Camera-type eye (tissue), 1 donor: ENCODE data around the gene OR5T1. TPM values are rescaled to one million over a fixed set of nuclear protein-coding genes. Genes with fewer than 3 reads are reported as not detected.

Experiments used
- total RNA-seq: library from RNA; depleted of rRNA; stranded (reverse); fragments of >200 nt; gene quantifications from one replicate; pipeline ENCODE4 v1.2.3, GENCODE V29; 2014

Gene OR5T1
- total RNA-seq: not detected

GRCh38 chr11:56273854-56274253 is at the start of gene OR5T1:
Gene OR5T1, plus strand, starts transcription at chr11:56274154. Its CDS starts 1,485 bp downstream, at chr11:56275639.

GRCh38 chr11:56234155-56234554 is 39.8 kb upstream of the OR5T1 start, which contains the start of gene OR5T2:
Gene OR5T2, minus strand, starts transcription at chr11:56234255. Its CDS starts 1,193 bp downstream, at chr11:56233062.

GRCh38 chr11:56251954-56252353 is 22.0 kb upstream of the OR5T1 start, which contains the start of gene OR5T3:
Gene OR5T3, plus strand, starts transcription at chr11:56252254. Its CDS starts 0 bp downstream, at chr11:56252254.

GRCh38 chr11:56292154-56292553 is 18.2 kb downstream of the OR5T1 start, which contains the start of gene OR8H1:
Gene OR8H1, minus strand, starts transcription at chr11:56292254. Its CDS starts 1,192 bp downstream, at chr11:56291062.

GRCh38 chr11:56314844-56315243 is 40.9 kb downstream of the OR5T1 start, which contains the start of gene OR8K3:
Gene OR8K3, plus strand, starts transcription at chr11:56315144. Its CDS starts 3,163 bp downstream, at chr11:56318307.

Other genes with a start within 250 kb of the OR5T1 start
- not detected for gene OR5AS1, start 246.5 kb upstream of the OR5T1 start, total RNA-seq
- not detected for gene OR8I2, start 180.8 kb upstream of the OR5T1 start, total RNA-seq
- gene OR8H2, start 170.5 kb upstream of the OR5T1 start, total RNA-seq: not detected
- not detected for gene OR8H3, start 151.8 kb upstream of the OR5T1 start, total RNA-seq
- gene OR8J3, start 134.0 kb upstream of the OR5T1 start, total RNA-seq: not detected
- gene OR8K5, start 113.8 kb upstream of the OR5T1 start, total RNA-seq: not detected
- not detected for gene OR5J2, start 97.5 kb upstream of the OR5T1 start, total RNA-seq
- not detected for gene OR5T2, start 39.9 kb upstream of the OR5T1 start, total RNA-seq
- gene OR5T3, start 21.9 kb upstream of the OR5T1 start, total RNA-seq: not detected
- not detected for gene OR8H1, start 18.1 kb downstream of the OR5T1 start, total RNA-seq
- not detected for gene OR8K3, start 41.0 kb downstream of the OR5T1 start, total RNA-seq
- not detected for gene OR8K1, start 71.9 kb downstream of the OR5T1 start, total RNA-seq
- gene OR8J1, start 80.1 kb downstream of the OR5T1 start, total RNA-seq: not detected
- gene OR8U1, start 101.5 kb downstream of the OR5T1 start, total RNA-seq: not detected
- not detected for gene OR5AL1, start 138.5 kb downstream of the OR5T1 start, total RNA-seq
- not detected for gene OR5M3, start 199.2 kb downstream of the OR5T1 start, total RNA-seq
- gene OR5M8, start 217.2 kb downstream of the OR5T1 start, total RNA-seq: not detected